Hematopoietic multipotent progenitor cell (in vitro differentiated cells): ENCODE data around the gene BRME1. TPM values are rescaled to one million over a fixed set of nuclear protein-coding genes. Genes with fewer than 3 reads are reported as not detected.
"Not testable (repeated sequence)": the region's sequence is repeated elsewhere in the genome, so short reads cannot be mapped to it uniquely, and the experiment has no call there.

Source experiments
- DNase-seq, 3 donors: peaks; one replicate each; pipeline ENCODE4 v3.0.0-alpha.2; 2011 to 2015; ENCODE audit warnings: low read depth in 2 of 3, low spot score in 2 of 3
- total RNA-seq: library from RNA; depleted of rRNA; stranded (reverse); fragments of >200 nt; gene quantifications from one replicate; pipeline ENCODE4 v1.2.3, GENCODE V29; 2012

Gene BRME1
- total RNA-seq, 1 donor = 2.4 TPM

GRCh38 chr19:13869281-13869680 is 36.6 kb downstream of the BRME1 start:
- no peak for DNase-seq

GRCh38 chr19:13868663-13869062 is 37.3 kb downstream of the BRME1 start:
- no peak for DNase-seq

GRCh38 chr19:13866463-13867046 is 39.4 kb downstream of the BRME1 start:
- DNase-seq = no peak

GRCh38 chr19:13865571-13866462 is 40.1 kb downstream of the BRME1 start:
- DNase-seq = peak in 1 of 3 donors; percentile 56

GRCh38 chr19:13864667-13865570 is 41.0 kb downstream of the BRME1 start:
- no peak for DNase-seq

- DNase-seq = peak in 1 of 3 donors; percentile 40
These were observed 41.8 kb downstream of the BRME1 start for GRCh38 chr19:13864046-13864666.

- DNase-seq = peak; percentile 84 to 92 (median 91)
These were observed 44.0 kb downstream of the BRME1 start for GRCh38 chr19:13861714-13862531.

GRCh38 chr19:13861392-13861713 is 44.6 kb downstream of the BRME1 start:
- no peak for DNase-seq

- DNase-seq = no peak
These were observed 45.1 kb downstream of the BRME1 start for GRCh38 chr19:13860679-13861391.

GRCh38 chr19:13859361-13859880 is 46.5 kb downstream of the BRME1 start:
- DNase-seq = peak in 1 of 3 donors; percentile 62

GRCh38 chr19:13856497-13856896 is 49.4 kb downstream of the BRME1 start:
- DNase-seq = no peak

- not testable (repeated sequence) for DNase-seq
These were observed 53.7 kb downstream of the BRME1 start for GRCh38 chr19:13852171-13852707.

GRCh38 chr19:13851734-13852114 is 54.2 kb downstream of the BRME1 start:
- not testable (repeated sequence) for DNase-seq

- DNase-seq = peak in 2 of 3 donors; percentile 86 to 92
These were observed 54.8 kb downstream of the BRME1 start for GRCh38 chr19:13850910-13851733.

GRCh38 chr19:13849991-13850909 is 55.7 kb downstream of the BRME1 start:
- peak in 2 of 3 donors; percentile 81 to 84 for DNase-seq

GRCh38 chr19:13848798-13849676 is 56.9 kb downstream of the BRME1 start:
- no peak for DNase-seq
